ACC112 (cell line): ENCODE results near the gene NDUFS3.
A peak's percentile ranks its signal among the peaks of the same experiment; 100 is the strongest.

Source experiments
- H2AFZ ChIP-seq: fragments of 200-600 bp; sonication (generic); one replicate; pipeline ENCODE4 v1.6.0; 2017; ENCODE audit warnings: antibody characterized with exemption, low read length; ENCODE audit not compliant: unreplicated experiment
- H3K27ac ChIP-seq: fragments of 200-600 bp; sonication (generic); 2 replicates; pipeline ENCODE4 v1.5.1; 2014; ENCODE audit warnings: low read depth, mild to moderate bottlenecking, antibody characterized with exemption, low read length, moderate library complexity
- H3K27me3 ChIP-seq: fragments of 200-600 bp; sonication (generic); 2 replicates; pipeline ENCODE4 v1.6.1; 2014; ENCODE audit warnings: mild to moderate bottlenecking, antibody characterized with exemption, low read length, moderate library complexity, mixed read lengths; ENCODE audit not compliant: insufficient read depth
- H3K36me3 ChIP-seq: fragments of 200-600 bp; sonication (generic); 2 replicates; pipeline ENCODE4 v1.6.1; 2016; ENCODE audit warnings: mild to moderate bottlenecking, antibody characterized with exemption, low read length, moderate library complexity, mixed read lengths; ENCODE audit not compliant: insufficient read depth
- H3K4me1 ChIP-seq: fragments of 200-600 bp; sonication (generic); one replicate; pipeline ENCODE4 v1.6.1; 2016; ENCODE audit warnings: low read length, mixed read lengths; ENCODE audit not compliant: insufficient read depth, unreplicated experiment, control insufficient read depth
- H3K4me3 ChIP-seq: fragments of 200-600 bp; sonication (generic); 2 replicates; pipeline ENCODE4 v1.5.1; 2014; ENCODE audit warnings: mild to moderate bottlenecking, low read depth, low read length
- H3K79me2 ChIP-seq: fragments of 200-600 bp; sonication (generic); one replicate; pipeline ENCODE4 v1.6.0; 2016; ENCODE audit warnings: low read length; ENCODE audit not compliant: control insufficient read depth, unreplicated experiment, insufficient read depth

The NDUFS3 gene

GRCh38 chr11:47605921-47606320 lies 27.0 kb downstream of the NDUFS3 start:
- H3K36me3 ChIP-seq = no peaks in the 10 kb centered on the region
- H3K27me3 ChIP-seq = no peaks in the 10 kb centered on the region
- no peak overlapping the region for H2AFZ ChIP-seq
- peaks cover 23% of the 10 kb centered on the region for H3K4me1 ChIP-seq
- H3K4me3 ChIP-seq = no peak overlapping the region
- no peak overlapping the region for H3K27ac ChIP-seq
- no peaks in the 10 kb centered on the region for H3K79me2 ChIP-seq

GRCh38 chr11:47606731-47607130 lies 27.9 kb downstream of the NDUFS3 start:
- Histone ChIP-seq H3K79me2 (no peaks in the 10 kb centered on the region), H3K27ac (peak overlapping the region; percentile 48), H3K36me3 (no peaks in the 10 kb centered on the region), H3K27me3 (no peaks in the 10 kb centered on the region), H3K4me1 (peaks cover 23% of the 10 kb centered on the region), H2AFZ (no peak overlapping the region), H3K4me3 (peak overlapping the region; percentile 21; the same call in 1 of the 2 replicates)

GRCh38 chr11:47607380-47607779 lies 28.5 kb downstream of the NDUFS3 start:
- peak overlapping the region; percentile 48 for H3K27ac ChIP-seq
- H3K27me3 ChIP-seq = no peaks in the 10 kb centered on the region
- H3K36me3 ChIP-seq = no peaks in the 10 kb centered on the region
- no peaks in the 10 kb centered on the region for H3K79me2 ChIP-seq
- no peak overlapping the region for H2AFZ ChIP-seq
- H3K4me3 ChIP-seq = peak overlapping the region; percentile 35
- H3K4me1 ChIP-seq = peaks cover 23% of the 10 kb centered on the region

GRCh38 chr11:47609675-47610074 lies 30.8 kb downstream of the NDUFS3 start:
- Histone ChIP-seq H3K79me2 (no peaks in the 10 kb centered on the region), H3K36me3 (no peaks in the 10 kb centered on the region), H3K27me3 (no peaks in the 10 kb centered on the region), H2AFZ (no peak overlapping the region), H3K27ac (no peak overlapping the region), H3K4me1 (peaks cover 23% of the 10 kb centered on the region), H3K4me3 (no peak overlapping the region)

GRCh38 chr11:47611348-47611794 lies 32.5 kb downstream of the NDUFS3 start:
- H3K4me1 ChIP-seq = peaks cover 20% of the 10 kb centered on the region
- no peaks in the 10 kb centered on the region for H3K36me3 ChIP-seq
- no peak overlapping the region for H3K4me3 ChIP-seq
- no peaks in the 10 kb centered on the region for H3K27me3 ChIP-seq
- no peaks in the 10 kb centered on the region for H3K79me2 ChIP-seq
- no peak overlapping the region for H2AFZ ChIP-seq
- H3K27ac ChIP-seq = no peak overlapping the region

GRCh38 chr11:47615249-47615648 lies 36.4 kb downstream of the NDUFS3 start:
- Histone ChIP-seq H2AFZ (no peak overlapping the region), H3K27me3 (no peaks in the 10 kb centered on the region), H3K4me3 (no peak overlapping the region), H3K36me3 (0 out of 2 replicates have a peak, but pooled peaks cover 6% of the 10 kb centered on the region), H3K27ac (no peak overlapping the region), H3K4me1 (peaks cover 5% of the 10 kb centered on the region), H3K79me2 (no peaks in the 10 kb centered on the region)

- H3K27me3 ChIP-seq = no peaks in the 10 kb centered on the region
- H3K4me1 ChIP-seq = peaks cover 5% of the 10 kb centered on the region
- no peak overlapping the region for H3K4me3 ChIP-seq
- no peak overlapping the region for H3K27ac ChIP-seq
- no peak overlapping the region for H2AFZ ChIP-seq
- peaks cover 14% of the 10 kb centered on the region; the same call in 1 of the 2 replicates for H3K36me3 ChIP-seq
- no peaks in the 10 kb centered on the region for H3K79me2 ChIP-seq
These were observed 38.0 kb downstream of the NDUFS3 start for GRCh38 chr11:47616726-47617416.

GRCh38 chr11:47617417-47617809 lies 38.5 kb downstream of the NDUFS3 start:
- H3K27me3 ChIP-seq = no peaks in the 10 kb centered on the region
- H3K36me3 ChIP-seq = peaks cover 16% of the 10 kb centered on the region; the same call in 1 of the 2 replicates
- no peak overlapping the region for H2AFZ ChIP-seq
- peaks cover 5% of the 10 kb centered on the region for H3K4me1 ChIP-seq
- H3K27ac ChIP-seq = no peak overlapping the region
- no peak overlapping the region for H3K4me3 ChIP-seq
- no peaks in the 10 kb centered on the region for H3K79me2 ChIP-seq

GRCh38 chr11:47620836-47621378 lies 42.0 kb downstream of the NDUFS3 start:
- no peak overlapping the region for H3K4me3 ChIP-seq
- no peak overlapping the region for H2AFZ ChIP-seq
- H3K79me2 ChIP-seq = no peaks in the 10 kb centered on the region
- no peak overlapping the region for H3K27ac ChIP-seq
- H3K4me1 ChIP-seq = peaks cover 5% of the 10 kb centered on the region
- peaks cover 20% of the 10 kb centered on the region for H3K36me3 ChIP-seq
- no peaks in the 10 kb centered on the region for H3K27me3 ChIP-seq

GRCh38 chr11:47626234-47626633 lies 47.4 kb downstream of the NDUFS3 start:
- Histone ChIP-seq H3K79me2 (no peaks in the 10 kb centered on the region), H3K27me3 (no peaks in the 10 kb centered on the region), H2AFZ (no peak overlapping the region), H3K4me3 (no peak overlapping the region), H3K36me3 (peaks cover 28% of the 10 kb centered on the region), H3K4me1 (no peaks in the 10 kb centered on the region), H3K27ac (no peak overlapping the region)

GRCh38 chr11:47628026-47628425 lies 49.2 kb downstream of the NDUFS3 start:
- H2AFZ ChIP-seq = no peak overlapping the region
- H3K27me3 ChIP-seq = no peaks in the 10 kb centered on the region
- H3K79me2 ChIP-seq = no peaks in the 10 kb centered on the region
- H3K27ac ChIP-seq = no peak overlapping the region
- H3K36me3 ChIP-seq = peaks cover 34% of the 10 kb centered on the region
- no peak overlapping the region for H3K4me3 ChIP-seq
- no peaks in the 10 kb centered on the region for H3K4me1 ChIP-seq
